DMS114 treated with DMSO at 0.1 percent for 48 hours (cell line): ENCODE measurements around the gene RUNX2.
"Not testable (repeated sequence)": the region's sequence is repeated elsewhere in the genome, so short reads cannot be mapped to it uniquely, and the experiment has no call there.

Experiments used
- DNase-seq: peaks from one replicate; lab custom pipeline; 2025; ENCODE audit not compliant: unreplicated experiment; lab: John Stamatoyannopoulos, UW

The RUNX2 gene

DNA sequence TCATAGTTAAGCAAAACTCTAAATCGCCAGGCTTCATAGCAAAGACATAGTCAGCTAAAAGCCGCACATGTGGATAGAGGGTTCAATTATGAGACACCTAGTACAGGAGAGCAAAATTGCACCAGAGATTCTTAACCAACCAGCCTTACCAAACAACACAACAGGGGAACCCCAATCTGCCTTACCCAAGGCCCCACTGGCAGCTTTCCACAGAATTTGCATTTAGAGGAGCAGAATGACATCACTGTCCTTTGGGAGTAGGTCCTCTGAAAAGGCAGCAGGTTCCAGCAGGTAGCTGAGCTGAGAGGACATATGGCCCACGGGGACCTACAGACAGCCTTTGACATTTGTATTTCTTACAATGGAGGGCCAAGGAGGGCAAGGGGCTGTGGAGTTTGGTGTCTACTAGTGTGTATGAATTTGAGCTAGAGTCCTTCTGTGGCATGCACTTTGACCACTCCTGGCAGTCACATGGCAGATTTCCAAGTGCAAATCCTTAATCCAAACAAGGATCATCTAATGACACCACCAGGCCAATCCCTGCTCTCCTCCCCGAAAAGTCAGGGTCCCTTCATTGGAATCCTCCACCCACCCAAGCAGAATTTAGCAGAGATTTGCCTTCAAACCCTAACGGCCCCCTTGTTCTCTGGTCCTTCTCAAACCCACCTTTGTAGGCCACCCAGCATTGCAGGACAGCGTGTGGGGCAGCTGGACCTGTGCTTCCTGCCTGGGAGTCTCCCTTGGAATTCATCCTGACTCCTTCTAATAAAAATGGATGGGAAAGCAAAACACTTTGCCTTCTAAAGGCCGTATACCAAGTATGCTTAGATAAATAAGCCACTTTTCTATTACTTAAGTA lies 220.8 kb downstream of the RUNX2 start:
- DNase-seq = no peak

DNA sequence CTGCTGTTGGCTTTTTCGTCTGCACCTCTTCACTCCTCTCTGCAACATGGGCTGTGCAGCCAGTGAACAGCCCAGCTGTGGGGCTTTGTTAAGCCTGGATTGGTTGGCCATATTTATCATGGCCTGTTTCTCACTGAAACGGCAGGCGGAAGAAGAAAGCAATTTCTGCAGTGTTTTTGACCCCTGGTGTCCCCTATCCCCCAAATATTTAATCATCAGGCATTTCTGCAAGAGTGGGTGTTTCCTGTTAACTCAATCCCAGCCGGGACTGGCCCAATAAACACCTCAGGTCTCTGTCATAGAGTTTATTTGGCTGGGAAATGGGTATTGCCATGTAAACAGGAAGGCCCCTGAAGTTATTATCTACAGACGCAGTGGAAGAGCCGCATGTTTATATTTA lies 224.4 kb downstream of the RUNX2 start:
- no peak for DNase-seq

DNA sequence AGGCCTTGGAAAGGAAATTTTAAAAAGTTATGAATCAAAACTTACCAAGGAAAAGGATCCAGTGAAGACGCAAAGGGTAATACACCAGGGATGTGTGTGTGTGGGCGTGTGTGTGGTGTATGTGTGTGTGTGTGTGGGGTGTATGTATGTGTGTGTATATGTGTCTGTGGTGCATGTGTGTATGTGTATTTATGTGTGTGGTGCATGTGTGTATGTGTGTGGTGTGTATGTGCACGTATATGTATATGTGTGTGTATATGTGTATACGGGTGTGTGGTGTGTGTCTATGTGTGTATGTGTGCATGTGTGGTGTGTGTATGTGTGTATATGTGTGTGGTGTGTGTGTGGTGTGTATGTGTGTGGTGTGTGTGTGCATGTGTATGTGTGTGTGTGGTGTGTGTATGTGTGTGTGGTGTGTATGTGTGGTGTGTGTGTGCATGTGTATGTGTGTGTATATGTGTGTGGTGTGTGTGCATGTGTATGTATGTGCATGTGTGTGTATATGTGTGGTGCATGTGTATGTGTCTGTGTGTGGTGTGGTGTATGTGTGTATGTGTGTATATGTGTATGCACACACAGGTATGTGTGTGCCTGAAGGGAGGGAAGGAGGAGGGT lies 225.7 kb downstream of the RUNX2 start:
- no peak for DNase-seq

DNA sequence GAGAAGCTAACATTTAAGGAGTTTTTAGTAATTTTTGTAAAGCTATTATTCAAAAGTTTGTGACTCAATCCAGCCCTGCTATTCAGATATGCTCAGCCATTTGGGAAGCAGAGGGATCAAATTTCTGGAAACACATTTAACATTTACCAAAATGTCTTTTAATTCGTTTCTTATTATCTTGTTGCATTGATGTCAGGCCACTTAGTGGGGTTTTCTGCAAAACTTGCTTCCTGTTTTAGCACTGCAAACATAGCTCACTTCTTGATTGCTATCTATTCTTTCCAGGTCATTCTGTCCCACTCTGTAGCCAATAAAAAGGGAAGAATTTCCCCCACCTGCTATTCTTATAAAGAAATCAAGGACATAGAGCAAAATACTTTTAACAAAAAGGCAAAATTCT lies 226.5 kb downstream of the RUNX2 start:
- no peak for DNase-seq

DNA sequence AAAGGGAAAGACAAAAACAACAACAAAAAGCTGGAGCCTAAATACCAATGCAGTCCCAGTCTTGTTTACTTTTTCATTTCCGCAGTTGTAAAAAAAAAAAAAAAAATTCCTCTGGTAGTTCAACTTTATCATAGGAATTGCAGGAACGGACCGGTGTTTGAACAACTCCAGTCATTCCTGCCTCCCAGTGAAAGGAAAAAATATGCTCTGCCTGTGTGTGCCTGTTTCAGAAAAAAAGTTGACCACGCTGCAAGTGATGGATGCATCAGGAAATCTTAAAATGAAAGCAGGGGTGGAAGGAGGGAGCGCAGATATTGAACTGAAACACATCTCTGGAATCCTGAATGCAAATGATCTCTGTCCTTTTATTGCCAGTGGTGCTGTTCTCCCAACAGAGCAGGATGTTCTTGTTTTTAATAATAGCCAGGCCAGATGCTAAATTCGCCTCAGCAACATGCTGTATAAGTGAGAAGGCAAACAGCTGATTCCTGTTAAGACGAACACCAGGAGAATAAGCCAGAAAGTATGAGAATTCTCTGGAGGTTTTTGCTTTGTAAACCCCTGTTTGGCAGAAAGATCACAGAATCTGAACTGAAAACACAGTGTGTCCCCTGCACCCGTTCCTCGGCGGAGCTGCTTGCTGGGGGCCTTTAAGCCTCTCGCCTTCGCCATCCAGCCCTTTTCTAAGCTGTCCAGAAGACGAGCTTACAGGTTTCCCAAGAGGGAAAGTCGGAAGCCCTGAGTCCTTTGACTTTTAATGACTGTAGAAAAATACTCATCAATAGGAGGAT lies 228.0 kb downstream of the RUNX2 start:
- DNase-seq = no peak

DNA sequence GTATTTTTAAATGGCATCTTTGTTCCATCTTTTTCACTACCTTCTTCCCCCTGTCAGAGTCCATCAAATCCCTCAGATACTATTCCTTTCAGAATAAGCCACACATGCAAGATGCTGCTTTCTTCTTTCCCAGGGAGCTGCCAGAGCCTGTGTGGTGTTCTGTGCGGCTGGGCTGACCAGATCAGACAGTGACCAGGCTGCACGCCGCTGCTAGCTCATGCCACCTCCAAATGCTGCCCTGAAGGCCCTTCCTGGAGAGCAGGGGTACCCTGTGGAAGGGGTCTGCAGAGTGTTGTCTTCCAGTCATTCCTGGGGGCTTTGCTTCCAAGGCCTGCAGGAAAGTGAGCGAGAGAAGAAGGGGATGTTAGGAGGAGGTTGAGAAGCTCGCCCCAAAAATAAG lies 228.7 kb downstream of the RUNX2 start:
- no peak for DNase-seq

DNA sequence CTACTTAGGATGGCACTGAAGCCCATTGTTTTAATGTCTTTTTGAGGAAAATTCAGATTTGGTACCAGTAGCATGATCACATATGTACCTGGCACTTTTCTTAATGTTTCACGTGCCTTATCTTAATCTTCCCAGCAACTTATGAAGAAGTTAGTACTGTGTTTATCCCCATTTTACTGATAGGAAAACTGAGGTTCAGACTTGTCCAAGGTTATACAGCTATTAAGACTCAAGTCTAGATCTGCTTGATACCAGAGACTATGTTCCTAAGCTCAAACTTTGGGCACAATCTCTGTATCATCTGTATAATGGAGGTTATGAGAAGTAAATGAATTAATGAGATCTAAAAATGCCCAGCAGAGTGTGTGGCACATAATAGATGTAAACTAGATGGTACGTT lies 229.3 kb downstream of the RUNX2 start:
- DNase-seq = no peak

DNA sequence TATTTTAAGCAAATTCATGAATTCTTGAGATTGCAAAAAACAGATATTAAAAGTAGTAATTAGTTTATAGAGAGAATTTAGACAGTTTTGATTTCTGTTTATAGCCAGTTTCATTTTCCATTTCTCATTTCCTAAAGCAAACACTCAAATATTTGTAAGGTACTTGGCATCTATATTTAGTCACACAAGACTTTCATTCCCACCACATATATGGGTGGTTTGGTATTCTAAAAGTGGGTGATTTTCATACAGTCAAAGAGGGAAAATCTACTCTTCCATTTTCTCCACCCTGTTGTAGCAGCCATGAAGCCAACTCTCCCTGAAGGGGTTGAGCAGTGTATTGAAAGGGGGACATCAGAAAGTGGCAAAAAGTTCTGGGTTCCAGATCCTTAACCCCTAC lies 230.7 kb downstream of the RUNX2 start:
- DNase-seq = no peak

DNA sequence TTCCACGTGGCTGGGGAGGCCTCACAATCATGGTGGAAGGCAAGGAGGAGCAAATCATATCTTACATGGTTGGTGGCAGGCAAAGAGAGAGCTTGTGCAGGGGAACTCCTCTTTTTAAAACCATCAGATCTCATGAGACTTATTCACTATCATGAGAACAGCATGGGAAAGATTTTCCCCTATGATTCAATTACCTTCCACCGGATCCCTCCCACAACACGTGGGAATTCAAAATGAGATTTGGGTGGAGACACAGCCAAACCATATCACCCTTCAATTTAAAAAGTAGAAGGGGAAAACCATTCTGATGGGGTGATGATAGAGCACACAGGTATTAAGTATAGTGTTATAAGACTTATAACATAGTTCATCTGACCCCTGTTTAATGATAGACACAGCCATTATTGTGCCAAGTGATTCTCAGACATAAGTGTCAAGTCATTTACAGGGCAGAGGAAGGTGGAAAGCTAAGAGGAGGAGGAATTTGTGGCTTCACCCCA lies 232.2 kb downstream of the RUNX2 start:
- not testable (repeated sequence) for DNase-seq

DNA sequence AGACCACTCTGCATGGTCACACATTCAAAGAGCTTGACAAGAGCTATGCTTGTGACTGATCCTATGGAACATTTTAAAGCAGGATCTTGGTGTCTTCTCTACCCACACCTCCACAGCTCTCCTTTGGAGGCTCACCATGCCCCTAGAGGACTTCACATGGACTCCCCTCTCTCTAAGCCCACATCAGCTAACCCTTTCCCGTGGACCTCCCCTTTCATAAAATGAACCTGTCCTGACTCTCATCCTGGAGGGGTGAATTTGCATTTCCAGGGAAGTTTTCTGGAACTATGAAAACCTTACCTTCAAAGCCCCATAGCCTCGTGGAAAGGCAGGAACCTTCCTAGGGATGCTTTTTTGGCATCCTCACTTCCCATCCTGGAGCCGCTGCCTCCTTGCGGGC lies 234.0 kb downstream of the RUNX2 start:
- DNase-seq = no peak

DNA sequence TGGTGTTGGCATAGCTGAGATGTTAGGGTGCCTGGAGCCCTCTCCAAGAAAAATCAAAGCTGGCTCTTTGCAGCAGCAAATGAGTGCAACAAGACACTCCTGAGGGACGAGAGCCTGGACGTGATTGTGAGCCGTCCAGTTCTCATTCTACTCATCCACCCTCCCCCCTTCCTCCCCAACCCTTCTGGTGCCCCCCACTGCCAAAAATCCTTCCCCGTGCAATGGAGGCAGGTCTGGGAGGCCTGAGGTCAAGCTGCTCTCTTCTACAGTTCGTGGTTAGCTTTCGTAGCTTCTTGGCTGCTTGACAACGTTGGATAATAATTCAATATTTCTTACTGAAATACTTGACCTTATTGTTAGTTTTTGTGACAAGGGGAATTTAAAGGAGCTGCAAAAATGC lies 234.9 kb downstream of the RUNX2 start:
- no peak for DNase-seq

DNA sequence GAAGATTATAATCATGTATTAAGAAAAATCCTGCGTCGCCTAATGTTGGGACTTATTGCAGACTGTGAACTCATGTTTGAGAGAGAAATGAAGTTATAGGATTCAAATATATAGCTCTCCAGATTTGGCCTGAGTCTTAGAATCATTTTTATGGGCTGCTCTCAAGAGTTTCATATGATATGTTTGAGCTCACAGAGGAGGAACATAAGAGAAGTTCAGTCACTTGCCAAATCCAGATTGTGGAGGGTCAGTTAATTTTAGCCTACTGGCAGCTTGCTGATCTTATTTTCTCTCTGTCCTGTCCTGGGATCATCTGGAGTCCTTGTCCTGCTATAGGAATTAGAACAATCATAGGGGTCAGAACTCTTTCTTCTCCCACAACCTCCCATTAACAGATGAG lies 235.7 kb downstream of the RUNX2 start:
- no peak for DNase-seq

DNA sequence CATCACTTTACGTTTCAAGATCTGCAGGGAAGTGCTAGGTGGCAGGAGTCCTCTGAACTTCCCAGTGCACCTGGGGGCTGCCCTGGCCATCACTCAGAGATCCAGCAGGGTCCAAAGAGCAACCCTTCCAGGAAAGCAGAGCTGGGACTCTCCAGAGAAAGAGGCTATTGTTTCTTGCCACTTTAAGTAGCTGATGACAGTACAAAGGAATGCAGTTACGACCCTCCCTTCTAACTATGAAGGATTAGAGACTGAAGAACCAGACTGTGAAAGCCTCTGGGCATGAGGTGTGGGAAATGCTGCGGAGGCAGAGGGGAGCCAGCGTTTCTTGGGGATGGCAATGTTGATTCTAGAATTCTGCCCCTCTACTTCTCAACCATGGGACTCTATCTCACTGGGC lies 238.8 kb downstream of the RUNX2 start:
- no peak for DNase-seq

DNA sequence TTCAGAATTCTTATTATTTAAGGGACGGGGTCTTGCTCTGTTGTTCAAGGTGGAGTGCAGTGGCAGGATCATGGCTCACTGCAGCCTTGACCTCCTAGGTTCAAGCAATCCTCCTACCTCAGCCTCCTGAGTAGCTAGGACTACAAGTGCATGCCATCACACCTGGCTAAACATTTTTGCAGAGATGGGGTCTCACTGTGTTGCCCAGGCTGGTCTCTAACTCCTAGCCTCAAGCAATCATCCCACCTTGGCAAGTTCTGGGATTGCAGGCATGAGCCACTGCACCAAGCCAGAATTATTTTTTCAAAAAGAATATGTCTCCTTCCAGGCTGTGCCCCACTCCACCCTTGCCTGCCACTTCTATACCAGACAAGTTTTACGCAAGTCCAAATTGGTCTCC lies 239.7 kb downstream of the RUNX2 start:
- no peak for DNase-seq

DNA sequence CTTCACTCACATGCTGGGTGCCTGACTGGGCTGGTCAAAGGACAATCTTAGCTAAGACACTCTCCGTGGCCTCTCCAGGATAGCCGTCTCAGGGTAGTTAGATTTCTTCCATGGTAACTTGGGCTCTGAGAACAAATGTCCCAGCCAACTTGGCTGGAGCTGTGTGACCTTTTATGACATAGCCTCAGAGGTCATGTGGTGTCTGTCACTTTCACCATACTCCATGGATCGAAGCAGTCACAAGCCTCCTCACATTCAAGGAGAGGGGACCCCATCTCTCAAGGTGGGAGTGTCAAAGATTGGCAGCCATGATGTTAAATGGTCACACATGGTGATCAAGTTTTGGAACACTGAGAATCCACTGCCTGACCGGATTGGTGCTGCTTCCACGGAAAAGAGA lies 240.5 kb downstream of the RUNX2 start:
- DNase-seq = no peak

DNA sequence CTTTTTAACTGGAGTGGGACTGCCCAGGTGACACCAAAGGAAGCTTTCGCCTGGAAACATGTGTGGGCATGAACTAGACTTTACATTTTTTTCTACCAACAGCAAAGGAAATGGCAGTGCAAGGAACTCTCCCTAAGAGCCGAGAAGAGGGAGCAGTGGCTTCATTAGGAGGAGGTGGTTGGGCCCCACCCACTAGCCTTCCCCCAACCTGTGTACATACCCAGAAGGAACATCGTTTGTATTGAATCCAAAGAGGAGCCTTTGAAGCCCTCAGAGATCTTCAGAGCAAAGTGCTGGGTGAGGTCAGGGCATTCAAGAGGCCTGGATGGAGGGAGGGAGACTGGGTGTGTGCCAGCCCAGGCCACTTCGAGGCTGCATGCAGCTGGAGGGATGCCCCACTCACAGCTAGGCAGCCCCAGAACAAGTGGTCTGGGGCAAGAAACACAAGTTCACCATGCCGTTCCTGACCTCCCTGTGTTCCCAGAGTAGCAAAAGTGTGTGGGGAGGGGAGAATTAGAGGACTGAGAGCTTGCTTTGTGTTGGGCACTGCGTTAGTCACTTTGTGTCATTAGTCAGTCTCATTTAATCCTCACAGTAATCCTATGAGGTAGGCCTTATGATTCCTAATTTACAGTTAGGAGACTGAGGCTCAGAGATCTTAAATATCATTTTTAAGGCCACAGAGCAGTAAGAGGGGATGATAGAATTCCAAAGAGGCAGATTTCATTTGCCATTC lies 241.2 kb downstream of the RUNX2 start:
- DNase-seq = no peak

DNA sequence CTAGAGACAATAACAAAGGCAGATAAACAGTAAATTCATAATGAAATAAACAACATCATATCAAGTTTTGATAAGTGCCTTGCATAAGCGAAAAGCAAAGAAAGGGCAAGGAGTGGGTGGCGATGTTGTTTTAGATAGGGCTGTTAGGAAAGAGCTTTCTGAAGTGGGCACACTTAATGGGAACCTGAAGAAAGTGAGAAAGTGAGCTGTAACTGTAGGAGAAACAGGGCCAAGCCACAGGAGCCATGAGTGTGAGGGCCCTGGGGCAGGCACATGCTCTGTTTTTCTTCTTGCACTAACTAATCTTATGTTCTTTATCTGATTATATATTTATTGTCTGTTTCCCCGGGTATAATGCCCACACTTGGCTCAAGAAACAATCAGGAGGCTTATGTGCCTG lies 243.0 kb downstream of the RUNX2 start:
- no peak for DNase-seq

DNA sequence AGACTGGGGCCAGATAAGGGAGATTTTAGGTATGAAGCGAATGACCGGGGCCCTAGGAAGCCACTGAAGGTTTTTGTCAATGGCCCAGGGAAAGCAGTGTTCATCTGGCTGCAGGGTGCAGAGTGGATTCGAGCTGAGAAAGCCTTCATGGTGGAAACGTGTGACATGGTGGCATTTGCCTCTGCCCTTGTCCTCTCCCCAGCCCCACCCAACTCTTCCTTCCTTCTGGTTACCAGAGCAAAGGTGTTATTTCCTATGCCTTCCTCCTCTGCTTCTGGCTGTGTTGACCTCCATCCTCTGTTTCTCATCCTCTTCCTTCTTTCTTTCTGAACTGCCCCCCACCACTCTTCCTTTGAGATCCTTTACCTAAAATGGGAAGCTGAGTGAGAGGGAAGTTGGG lies 244.7 kb downstream of the RUNX2 start:
- no peak for DNase-seq

DNA sequence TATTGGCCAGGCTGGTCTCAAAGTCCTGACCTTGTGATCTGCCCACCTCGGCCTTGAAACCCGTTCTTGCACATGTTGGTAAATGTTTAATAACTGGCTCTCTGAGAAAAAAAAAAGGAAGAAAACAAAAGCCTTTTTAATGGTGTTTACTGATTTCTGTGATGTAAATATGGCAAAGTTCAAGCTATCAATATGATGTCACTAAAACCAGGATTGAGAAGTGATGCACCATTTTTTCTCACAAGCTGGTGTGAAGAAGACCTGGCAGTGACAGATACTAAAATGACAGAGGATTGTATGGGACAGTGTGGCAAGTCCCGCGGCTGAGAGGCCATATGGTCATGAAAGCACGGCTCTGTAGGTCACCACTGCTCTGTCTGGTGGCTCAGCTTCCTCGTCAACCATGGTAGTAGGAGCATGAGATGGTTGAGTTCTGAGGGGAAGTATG lies 245.9 kb downstream of the RUNX2 start:
- DNase-seq = no peak

DNA sequence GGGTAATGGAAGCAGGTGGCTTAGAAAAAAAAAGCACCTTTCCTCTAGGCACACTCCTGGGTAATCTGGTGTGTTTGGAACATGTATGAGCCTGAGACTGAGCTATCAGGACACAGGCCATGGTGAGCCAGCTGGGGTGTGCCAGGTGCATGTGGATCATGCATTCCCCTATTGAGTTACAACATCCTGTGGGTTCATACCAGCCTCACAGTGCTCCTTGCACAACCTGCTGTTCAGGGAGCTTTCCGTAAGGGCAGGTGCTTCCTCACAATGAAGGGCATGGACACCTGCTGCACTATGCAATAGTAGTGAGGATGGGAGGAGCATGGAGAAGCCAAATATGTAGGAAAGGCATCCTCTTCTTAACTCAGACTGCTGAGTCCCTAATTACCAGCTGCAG lies 246.8 kb downstream of the RUNX2 start:
- DNase-seq = no peak
